Measurements from ENCODE around the gene HEXD. TPM values are rescaled to one million over a fixed set of nuclear protein-coding genes. Genes with fewer than 3 reads are reported as not detected.
"Not testable (repeated sequence)": the region's sequence is repeated elsewhere in the genome, so short reads cannot be mapped to it uniquely, and the experiment has no call there.

HEXD gene
- polyA plus RNA-seq, 1 donor = 27.4 TPM

- DNase-seq = no peak
These were observed 40.8 kb downstream of the HEXD start for GRCh38 chr17:82458885-82459424.

DNA sequence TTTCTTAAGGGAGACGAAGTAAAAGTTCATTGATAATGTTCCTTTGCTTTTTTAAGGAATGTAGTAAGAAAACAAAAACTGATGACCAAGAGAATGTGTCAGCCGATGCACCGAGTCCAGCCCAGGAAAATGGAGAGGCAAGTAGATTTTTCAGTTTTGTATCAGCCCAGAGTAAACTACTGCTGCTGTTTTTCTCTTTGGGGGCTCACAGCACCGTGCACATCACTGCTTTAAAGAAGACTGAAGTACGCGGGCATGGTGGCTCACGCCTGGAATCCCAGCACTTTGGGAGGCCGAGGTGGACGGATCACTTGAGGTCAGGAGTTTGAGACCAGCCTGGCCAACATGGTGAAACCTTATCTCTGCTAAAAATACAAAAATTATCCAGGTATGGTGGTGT lies 41.8 kb downstream of the HEXD start:
- not testable (repeated sequence) for DNase-seq

GRCh38 chr17:82461827-82462524 lies 43.8 kb downstream of the HEXD start:
- no peak for DNase-seq

DNA sequence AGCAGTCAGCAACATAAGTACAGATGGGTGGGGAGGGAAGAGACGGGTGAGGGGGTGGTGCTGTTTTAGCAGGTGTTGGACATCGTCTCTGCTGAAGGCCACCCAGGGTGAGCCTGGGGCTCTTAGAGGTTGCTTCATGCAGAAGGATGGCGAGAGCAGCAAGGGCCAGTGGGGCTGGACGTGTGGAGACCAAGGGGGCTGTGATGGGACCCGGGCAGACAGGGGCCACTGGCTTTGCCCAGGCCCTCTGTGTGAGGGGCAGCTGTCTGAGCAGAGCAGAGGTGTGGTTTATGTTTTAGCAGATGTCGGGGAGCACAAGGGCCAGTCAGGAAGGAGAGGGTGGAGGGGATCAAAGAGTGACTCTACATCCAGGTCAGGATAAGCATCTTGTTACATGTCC lies 45.2 kb downstream of the HEXD start:
- no peak for DNase-seq

DNA sequence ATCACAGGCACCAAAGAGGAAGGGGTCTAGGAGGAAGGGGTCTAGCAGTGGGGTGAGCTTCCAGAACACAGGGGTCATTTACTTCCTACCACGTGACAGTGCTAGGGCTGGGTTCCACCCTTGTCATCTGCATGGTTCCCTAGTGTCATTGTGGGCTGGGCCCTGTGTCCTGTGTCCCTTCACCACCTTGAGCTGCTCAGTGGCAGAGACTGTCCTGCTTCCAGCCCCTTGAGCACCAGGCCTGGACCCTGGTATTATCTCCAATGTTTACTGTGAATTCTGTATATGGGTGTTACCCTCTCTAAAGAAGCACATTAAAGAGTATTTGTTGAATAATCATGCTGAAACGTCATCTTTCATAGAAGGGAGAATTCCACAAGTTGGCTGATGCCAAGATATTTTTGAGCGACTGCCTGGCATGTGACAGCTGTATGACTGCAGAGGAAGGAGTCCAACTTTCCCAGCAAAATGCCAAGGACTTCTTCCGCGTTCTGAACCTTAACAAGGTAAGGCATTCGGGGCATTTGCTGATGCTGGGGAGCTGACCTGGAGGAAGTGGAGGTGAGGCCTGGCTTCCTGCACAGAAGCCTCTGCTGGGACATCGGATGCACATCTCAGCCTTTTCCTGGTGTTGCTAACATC lies 45.9 kb downstream of the HEXD start:
- DNase-seq = no peak

DNA sequence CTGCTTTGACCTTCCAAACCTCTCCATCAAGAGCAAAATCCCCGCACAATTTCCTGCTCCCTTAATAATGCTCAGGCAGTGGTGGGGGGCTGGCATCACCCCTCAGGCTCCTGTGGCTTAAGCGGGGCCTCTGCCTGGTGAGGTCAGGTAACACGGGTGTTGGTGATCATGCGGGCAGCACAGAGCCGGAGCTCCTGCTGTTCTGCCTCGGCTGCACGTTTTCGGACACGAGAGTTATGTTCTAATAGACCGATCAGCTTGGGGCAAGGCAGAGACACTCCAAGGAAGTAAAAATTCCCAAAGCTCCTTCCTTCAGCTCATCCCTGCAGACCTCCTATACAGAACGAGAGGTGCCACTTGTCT lies 46.4 kb downstream of the HEXD start:
- DNase-seq = no peak

DNA sequence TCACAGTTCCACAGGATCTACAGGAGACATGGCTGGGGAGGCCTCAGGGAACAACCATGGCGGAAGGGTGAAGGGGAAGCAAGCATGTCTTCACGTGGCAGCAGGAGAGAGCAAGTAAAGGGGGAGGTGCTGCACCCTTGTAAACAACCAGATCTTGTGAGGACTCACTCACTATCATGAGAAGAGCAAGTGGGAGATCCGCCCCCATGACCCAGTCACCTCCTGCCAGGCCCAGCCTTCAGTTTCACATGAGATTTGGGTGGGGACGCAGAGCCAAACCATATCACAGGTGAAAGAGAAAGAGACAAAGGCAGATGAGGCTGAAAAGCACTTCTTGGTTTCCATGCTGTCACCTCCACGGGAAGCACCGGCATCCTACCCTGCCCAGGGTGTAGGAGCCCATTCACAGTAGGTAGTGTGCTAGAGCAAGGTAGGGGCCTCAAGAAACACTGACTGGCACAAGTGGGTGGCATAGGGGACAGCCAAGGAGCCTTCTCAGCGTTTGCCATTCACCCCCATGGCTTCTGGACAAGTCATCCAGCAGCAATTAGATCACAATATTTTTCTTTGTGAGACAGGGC lies 47.0 kb downstream of the HEXD start:
- no peak for DNase-seq

DNA sequence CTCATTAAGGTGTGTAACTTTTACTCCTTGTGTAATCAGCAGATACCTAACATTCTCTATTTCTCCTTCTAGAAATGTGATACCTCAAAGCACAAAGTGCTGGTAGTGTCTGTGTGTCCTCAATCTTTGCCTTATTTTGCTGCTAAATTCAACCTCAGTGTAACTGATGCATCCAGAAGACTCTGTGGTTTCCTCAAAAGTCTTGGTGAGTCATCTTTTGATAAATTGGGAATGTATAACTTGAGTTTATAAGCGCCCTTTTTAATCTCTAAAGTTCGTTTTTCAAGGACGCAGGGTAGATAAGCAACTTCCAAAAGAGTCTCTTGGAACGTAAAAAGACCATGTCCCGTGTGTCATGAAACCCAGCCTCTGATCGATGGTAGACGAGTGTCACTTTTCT lies 50.5 kb downstream of the HEXD start:
- DNase-seq = no peak

- DNase-seq = no peak
These were observed 51.9 kb downstream of the HEXD start for GRCh38 chr17:82470065-82470464.

- no peak for DNase-seq
These were observed 56.3 kb downstream of the HEXD start for GRCh38 chr17:82474223-82475010.

DNA sequence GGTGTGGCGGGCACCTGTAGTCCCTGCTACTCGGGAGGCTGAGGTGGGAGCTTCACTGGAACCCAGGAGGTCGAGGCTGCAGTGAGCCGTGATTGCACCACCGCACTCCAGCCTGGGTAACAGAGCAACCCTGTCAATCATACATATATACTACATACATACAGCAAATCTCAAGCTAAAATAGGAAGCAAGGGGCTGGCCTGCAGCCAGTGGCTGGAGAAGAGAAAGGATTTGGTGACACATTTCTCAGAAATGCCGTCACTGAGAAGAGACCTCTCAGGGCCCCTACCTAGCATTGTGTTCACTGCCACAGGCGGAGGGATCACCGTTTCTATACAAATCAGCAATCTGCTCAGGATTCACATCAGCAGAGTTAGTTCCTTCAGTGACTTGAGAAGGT lies 57.3 kb downstream of the HEXD start:
- no peak for DNase-seq

- DNase-seq = no peak
These were observed 59.8 kb downstream of the HEXD start for GRCh38 chr17:82477934-82478333.

GRCh38 chr17:82479602-82480001 lies 61.5 kb downstream of the HEXD start:
- DNase-seq = no peak

DNA sequence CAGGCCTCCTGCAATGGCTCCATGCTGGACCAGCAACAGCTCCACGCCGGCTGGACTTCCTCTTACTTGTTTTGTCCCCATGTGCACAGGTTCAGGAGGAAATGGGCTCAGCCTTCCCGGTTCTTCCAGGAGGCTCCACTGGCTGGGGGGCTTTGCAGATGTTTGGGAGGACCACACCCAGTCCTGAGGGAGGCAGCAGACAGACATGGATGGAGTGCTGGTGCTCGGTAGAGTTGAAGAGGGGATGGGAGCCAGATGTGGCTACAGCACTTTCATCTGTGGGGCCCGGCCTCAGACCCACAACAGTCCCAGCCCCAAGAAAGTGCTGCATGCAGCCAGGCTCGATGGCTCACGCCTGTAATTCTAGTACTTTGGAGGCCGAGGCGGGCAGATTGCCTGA lies 62.2 kb downstream of the HEXD start:
- no peak for DNase-seq

GRCh38 chr17:82483204-82483660 lies 65.1 kb downstream of the HEXD start:
- no peak for DNase-seq

DNA sequence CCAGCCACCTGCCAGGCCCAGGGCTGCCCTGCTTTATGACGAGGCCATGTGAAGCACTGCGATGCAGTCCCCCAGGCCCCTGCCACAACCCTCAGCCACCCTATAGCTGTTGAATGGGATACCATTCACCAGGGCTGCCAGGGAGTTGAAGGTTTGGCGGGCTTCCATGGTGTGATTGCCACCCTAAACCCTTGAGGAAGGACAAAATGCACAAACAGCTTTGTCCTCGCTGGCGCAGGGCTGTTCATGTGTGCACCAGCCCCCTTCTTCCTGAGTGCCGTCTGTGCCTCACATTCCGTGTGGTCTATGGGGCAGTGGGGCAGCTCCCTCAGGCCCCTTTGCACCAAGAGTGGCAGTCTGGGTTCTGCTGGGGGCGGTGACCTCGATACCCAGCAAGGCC lies 65.7 kb downstream of the HEXD start:
- DNase-seq = no peak

- no peak for DNase-seq
These were observed 68.3 kb downstream of the HEXD start for GRCh38 chr17:82486231-82487094.

DNA sequence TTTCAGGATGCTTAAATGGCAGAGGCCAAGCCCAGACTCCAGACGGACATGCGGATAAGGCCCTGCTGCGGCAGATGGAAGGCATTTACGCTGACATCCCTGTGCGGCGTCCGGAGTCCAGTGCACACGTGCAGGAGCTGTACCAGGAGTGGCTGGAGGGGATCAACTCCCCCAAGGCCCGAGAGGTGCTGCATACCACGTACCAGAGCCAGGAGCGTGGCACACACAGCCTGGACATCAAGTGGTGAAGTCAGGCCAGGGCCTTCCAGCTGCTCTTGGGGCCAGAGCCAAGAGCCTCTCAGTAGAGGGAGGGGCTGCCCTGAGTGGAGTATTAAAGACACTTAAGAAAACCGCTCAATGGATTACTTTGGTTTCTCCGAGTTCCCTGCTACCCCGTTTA lies 69.8 kb downstream of the HEXD start:
- DNase-seq = no peak

GRCh38 chr17:82489117-82489516 lies 71.0 kb downstream of the HEXD start:
- no peak for DNase-seq

- DNase-seq = no peak
These were observed 71.8 kb downstream of the HEXD start for GRCh38 chr17:82489851-82490511.

GRCh38 chr17:82490512-82491195 lies 72.5 kb downstream of the HEXD start:
- no peak for DNase-seq
